LNCaP clone FGC (cell line): ENCODE data around the gene TUBA3D.
"Not testable (repeated sequence)": the region's sequence is repeated elsewhere in the genome, so short reads cannot be mapped to it uniquely, and the experiment has no call there.

ENCODE experiments used
- DNase-seq: peaks from one replicate; pipeline ENCODE4 v3.0.0-alpha.2; 2011; ENCODE audit warnings: low read depth
- H3K4me3 ChIP-seq: 2 replicates; pipeline ENCODE4 v1.5.1; 2011; ENCODE audit warnings: mild to moderate bottlenecking, low read depth, low read length, control low read depth
- CTCF ChIP-seq: IDR thresholded peaks from 2 replicates; pipeline ENCODE4 v1.5.1; 2012; ENCODE audit warnings: mild to moderate bottlenecking; ENCODE audit not compliant: control insufficient read depth, insufficient read depth; ENCODE audit errors: extremely low read depth

The TUBA3D gene

GRCh38 chr2:131516011-131516410 lies 40.1 kb downstream of the TUBA3D start:
- DNase-seq = no peak
- TF ChIP-seq CTCF = no peak
- no peak overlapping the region for H3K4me3 ChIP-seq

- not testable (repeated sequence) for DNase-seq, H3K4me3 ChIP-seq
Observed at GRCh38 chr2:131516621-131517020, 40.7 kb downstream of the TUBA3D start.

- no peak for TF ChIP-seq CTCF
- H3K4me3 ChIP-seq = no peak overlapping the region
- no peak for DNase-seq
Observed at GRCh38 chr2:131517106-131517831, 41.4 kb downstream of the TUBA3D start.

GRCh38 chr2:131517856-131518255 lies 41.9 kb downstream of the TUBA3D start:
- H3K4me3 ChIP-seq, DNase-seq: not testable (repeated sequence)

GRCh38 chr2:131518531-131518930 lies 42.6 kb downstream of the TUBA3D start:
- H3K4me3 ChIP-seq, DNase-seq: not testable (repeated sequence)

- no peak for DNase-seq
- no peak overlapping the region for H3K4me3 ChIP-seq
- TF ChIP-seq CTCF = no peak
Observed at GRCh38 chr2:131519466-131519865, 43.5 kb downstream of the TUBA3D start.

- not testable (repeated sequence) for DNase-seq, H3K4me3 ChIP-seq
Observed at GRCh38 chr2:131519871-131520470, 44.1 kb downstream of the TUBA3D start.

- no peak overlapping the region for H3K4me3 ChIP-seq
- DNase-seq = no peak
Observed at GRCh38 chr2:131520526-131520925, 44.6 kb downstream of the TUBA3D start.

GRCh38 chr2:131521524-131521923 lies 45.6 kb downstream of the TUBA3D start:
- not testable (repeated sequence) for DNase-seq, H3K4me3 ChIP-seq

More at GRCh38 chr2:131520526-131520925, 44.6 kb downstream of the TUBA3D start:
- no peak for TF ChIP-seq CTCF
